Endothelial cell of umbilical vein (primary cell): Measurements from ENCODE around the gene PPIL6.

Experiments used
- CTCF ChIP-seq, 2 donors: IDR thresholded peaks; 1 replicate in 1 of 2; 2 replicates in 1 of 2; pipeline ENCODE4 v1.5.1; 2011; ENCODE audit warnings: low read length in 2 of 2, mild to moderate bottlenecking in 2 of 2, moderate library complexity in 2 of 2, control low read depth in 1 of 2, inconsistent platforms in 1 of 2, low read depth in 1 of 2; ENCODE audit not compliant: insufficient read depth in 1 of 2; ENCODE audit errors: extremely low read depth in 1 of 2
- EZH2 ChIP-seq: IDR thresholded peaks from 2 replicates; pipeline ENCODE4 v1.6.1; 2012; ENCODE audit warnings: borderline replicate concordance, low read depth, mild to moderate bottlenecking, moderate library complexity, low read length, inconsistent platforms; ENCODE audit not compliant: severe bottlenecking
- MAX ChIP-seq: IDR thresholded peaks from 2 replicates; pipeline ENCODE4 v1.6.1; 2011; ENCODE audit not compliant: insufficient read depth, insufficient read length
- MYC ChIP-seq: IDR thresholded peaks from one replicate; pipeline ENCODE4 v1.6.1; 2011; ENCODE audit warnings: mild to moderate bottlenecking, low read depth, low read length
- POLR2AphosphoS5 ChIP-seq: IDR thresholded peaks from 2 replicates; pipeline ENCODE4 v1.6.1; 2012; ENCODE audit warnings: low read depth, mild to moderate bottlenecking, control low read depth, low read length, moderate library complexity; ENCODE audit not compliant: insufficient read depth

GRCh38 chr6:109461733-109462526, 21.5 kb upstream of the PPIL6 start:
- TF ChIP-seq CTCF (IDR thresholded peaks at IDR 0.05; ENCODE audit: extremely low read depth in 1 of 2, insufficient read depth in 1 of 2, low read depth in 1 of 2, low read length in 2 of 2) (no peak), POLR2AphosphoS5 (no peak), EZH2 (no peak), MAX (no peak), MYC (no peak)
